Mucosa of rectum (tissue), 2 donors: ENCODE data around the gene OPCML.

Experiments
- H3K27ac ChIP-seq, 2 donors: one replicate each; pipeline ENCODE4 v1.7.0; 2013; ENCODE audit warnings: inconsistent platforms in 2 of 2, low read depth in 2 of 2, low read length in 2 of 2
- H3K27me3 ChIP-seq, 2 donors: one replicate each; pipeline ENCODE4 v1.7.0; 2013; ENCODE audit warnings: low read length in 2 of 2; ENCODE audit not compliant: control insufficient read depth in 2 of 2, insufficient read depth in 2 of 2
- H3K36me3 ChIP-seq, 2 donors: one replicate each; pipeline ENCODE4 v1.7.0; 2013; ENCODE audit warnings: low read length in 2 of 2; ENCODE audit not compliant: control insufficient read depth in 2 of 2, insufficient read depth in 2 of 2
- H3K4me1 ChIP-seq, 2 donors: one replicate each; pipeline ENCODE4 v1.7.0; 2013; ENCODE audit warnings: low read length in 2 of 2, mild to moderate bottlenecking in 1 of 2; ENCODE audit not compliant: control insufficient read depth in 2 of 2, insufficient read depth in 2 of 2
- H3K4me3 ChIP-seq, 2 donors: one replicate each; pipeline ENCODE4 v1.7.0; 2013; ENCODE audit warnings: low read length in 2 of 2
- H3K9ac ChIP-seq, 2 donors: one replicate each; pipeline ENCODE4 v1.7.0; 2013; ENCODE audit warnings: low read length in 2 of 2, low read depth in 1 of 2, mild to moderate bottlenecking in 1 of 2
- H3K9me3 ChIP-seq, 2 donors: one replicate each; pipeline ENCODE4 v1.7.0; 2013; ENCODE audit warnings: low read length in 2 of 2; ENCODE audit not compliant: control insufficient read depth in 2 of 2
- donor health status: healthy.
- donor health status: Normal muscosa, but diverticular disease.

Gene OPCML

GRCh38 chr11:132429685-132430084 is 1102.6 kb downstream of the OPCML start:
- no peak overlapping the region for H3K27ac ChIP-seq
- H3K4me1 ChIP-seq: no peaks in the 10 kb centered on the region
- H3K4me3 ChIP-seq: no peak overlapping the region
- no peaks in the 10 kb centered on the region for H3K27me3 ChIP-seq
- H3K9ac ChIP-seq: no peak overlapping the region
- H3K36me3 ChIP-seq: no peaks in the 10 kb centered on the region
- H3K9me3 ChIP-seq: peaks cover 0 to under 1% of the 10 kb centered on the region in 2 donors

DNA sequence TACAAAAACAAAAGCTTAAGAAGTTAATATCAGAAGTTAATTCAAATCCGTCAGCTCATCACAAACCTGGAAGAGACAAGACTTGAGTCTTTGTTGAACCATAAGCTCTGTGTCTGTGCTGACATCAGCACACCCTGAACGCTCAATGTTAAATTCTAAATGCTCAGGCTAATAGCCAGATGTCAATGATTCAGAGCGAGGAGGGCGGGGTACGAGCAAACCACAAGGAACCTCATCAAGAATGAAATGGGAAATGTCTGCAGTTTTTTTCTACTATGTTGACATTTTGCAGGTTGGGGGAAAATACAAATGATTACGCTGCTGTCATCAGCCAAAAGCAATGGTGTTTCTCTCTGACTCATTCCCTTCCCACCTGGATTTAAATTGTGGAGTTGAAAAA is 1104.7 kb downstream of the OPCML start:
- peaks cover 0 to 4% of the 10 kb centered on the region in 2 donors for H3K9me3 ChIP-seq
- H3K4me1 ChIP-seq: no peaks in the 10 kb centered on the region
- H3K36me3 ChIP-seq: no peaks in the 10 kb centered on the region
- no peaks in the 10 kb centered on the region for H3K27me3 ChIP-seq
- H3K4me3 ChIP-seq: no peak overlapping the region
- no peak overlapping the region for H3K9ac ChIP-seq
- H3K27ac ChIP-seq: no peak overlapping the region

GRCh38 chr11:132424433-132424832 is 1107.9 kb downstream of the OPCML start:
- Histone ChIP-seq H3K4me1 (no peaks in the 10 kb centered on the region), H3K9ac (no peak overlapping the region), H3K27ac (no peak overlapping the region), H3K27me3 (no peaks in the 10 kb centered on the region), H3K9me3 (peaks cover 0 to 4% of the 10 kb centered on the region in 2 donors), H3K4me3 (no peak overlapping the region), H3K36me3 (no peaks in the 10 kb centered on the region)

DNA sequence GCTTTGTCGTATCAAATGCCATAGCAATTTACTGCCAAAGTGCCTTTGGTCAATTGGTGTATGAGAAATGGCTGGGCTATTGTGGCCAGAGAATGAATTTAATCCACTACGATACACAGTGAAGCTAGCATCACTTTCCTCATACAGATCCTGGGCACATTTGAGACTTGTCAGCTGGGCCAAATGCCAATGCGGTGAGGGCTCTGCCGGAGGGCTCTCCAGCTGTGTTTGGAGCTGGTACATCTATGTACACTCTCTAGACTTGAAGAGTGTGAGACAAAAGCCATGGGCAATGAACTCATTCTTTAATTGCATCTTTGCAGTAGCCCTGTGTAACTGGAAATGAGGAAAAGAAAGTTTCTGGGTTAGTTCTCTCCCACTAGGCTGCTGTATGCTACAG is 1109.0 kb downstream of the OPCML start:
- Histone ChIP-seq H3K9ac (no peak overlapping the region), H3K27me3 (no peaks in the 10 kb centered on the region), H3K4me1 (no peaks in the 10 kb centered on the region), H3K4me3 (no peak overlapping the region), H3K9me3 (peaks cover 0 to 4% of the 10 kb centered on the region in 2 donors), H3K27ac (no peak overlapping the region), H3K36me3 (no peaks in the 10 kb centered on the region)

- peaks cover 0 to 4% of the 10 kb centered on the region in 2 donors for H3K9me3 ChIP-seq
- no peaks in the 10 kb centered on the region for H3K27me3 ChIP-seq
- H3K27ac ChIP-seq: no peak overlapping the region
- no peaks in the 10 kb centered on the region for H3K36me3 ChIP-seq
- H3K4me1 ChIP-seq: no peaks in the 10 kb centered on the region
- no peak overlapping the region for H3K9ac ChIP-seq
- H3K4me3 ChIP-seq: no peak overlapping the region
Measured at GRCh38 chr11:132422722-132423121, 1109.6 kb downstream of the OPCML start.

GRCh38 chr11:132421555-132421954 is 1110.7 kb downstream of the OPCML start:
- Histone ChIP-seq H3K36me3 (no peaks in the 10 kb centered on the region), H3K9ac (no peak overlapping the region), H3K4me3 (no peak overlapping the region), H3K27me3 (no peaks in the 10 kb centered on the region), H3K9me3 (peaks cover 0 to 4% of the 10 kb centered on the region in 2 donors), H3K4me1 (no peaks in the 10 kb centered on the region), H3K27ac (no peak overlapping the region)

DNA sequence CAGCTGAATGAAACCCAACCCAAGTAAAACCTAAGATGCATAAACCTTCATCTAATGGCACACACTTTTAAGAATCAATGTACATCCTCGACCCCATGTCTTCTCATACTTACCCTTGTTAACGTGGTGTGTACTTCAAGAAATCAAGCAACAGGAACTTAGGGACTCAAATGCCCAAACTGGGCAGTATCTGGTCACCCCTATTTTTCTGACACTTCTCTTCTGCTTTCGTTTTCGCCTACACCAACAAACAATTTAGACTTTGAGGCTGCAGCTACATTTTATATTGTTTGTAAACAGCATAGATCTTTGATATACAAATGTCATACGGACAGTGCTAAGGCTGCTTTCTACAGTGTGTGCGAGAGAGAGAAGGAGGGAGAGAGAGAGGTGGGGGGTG is 1117.8 kb downstream of the OPCML start:
- no peak overlapping the region for H3K27ac ChIP-seq
- no peaks in the 10 kb centered on the region for H3K36me3 ChIP-seq
- no peaks in the 10 kb centered on the region for H3K4me1 ChIP-seq
- no peaks in the 10 kb centered on the region for H3K9me3 ChIP-seq
- H3K9ac ChIP-seq: no peak overlapping the region
- H3K27me3 ChIP-seq: no peaks in the 10 kb centered on the region
- no peak overlapping the region for H3K4me3 ChIP-seq

DNA sequence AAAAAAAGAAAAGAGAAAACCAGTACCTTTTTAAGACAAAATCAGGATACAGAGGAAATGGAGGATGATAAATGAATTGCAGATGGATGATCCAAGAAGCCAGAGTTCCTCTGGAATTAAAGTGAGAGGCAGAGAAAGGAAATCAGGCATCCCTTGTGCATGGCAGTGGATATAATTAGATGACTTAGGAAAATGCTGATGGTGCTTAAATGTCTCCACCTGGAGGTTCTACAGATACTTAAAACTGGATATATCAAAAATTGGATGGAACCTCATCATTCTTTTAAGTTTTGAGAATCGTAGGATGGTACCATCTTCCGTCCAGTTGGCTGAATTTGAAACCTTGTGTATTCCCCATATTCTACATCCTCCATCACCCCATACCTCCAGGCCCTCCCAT is 1121.9 kb downstream of the OPCML start:
- Histone ChIP-seq H3K4me3 (no peak overlapping the region), H3K9ac (no peak overlapping the region), H3K9me3 (no peaks in the 10 kb centered on the region), H3K27me3 (no peaks in the 10 kb centered on the region), H3K4me1 (no peaks in the 10 kb centered on the region), H3K36me3 (no peaks in the 10 kb centered on the region), H3K27ac (no peak overlapping the region)

DNA sequence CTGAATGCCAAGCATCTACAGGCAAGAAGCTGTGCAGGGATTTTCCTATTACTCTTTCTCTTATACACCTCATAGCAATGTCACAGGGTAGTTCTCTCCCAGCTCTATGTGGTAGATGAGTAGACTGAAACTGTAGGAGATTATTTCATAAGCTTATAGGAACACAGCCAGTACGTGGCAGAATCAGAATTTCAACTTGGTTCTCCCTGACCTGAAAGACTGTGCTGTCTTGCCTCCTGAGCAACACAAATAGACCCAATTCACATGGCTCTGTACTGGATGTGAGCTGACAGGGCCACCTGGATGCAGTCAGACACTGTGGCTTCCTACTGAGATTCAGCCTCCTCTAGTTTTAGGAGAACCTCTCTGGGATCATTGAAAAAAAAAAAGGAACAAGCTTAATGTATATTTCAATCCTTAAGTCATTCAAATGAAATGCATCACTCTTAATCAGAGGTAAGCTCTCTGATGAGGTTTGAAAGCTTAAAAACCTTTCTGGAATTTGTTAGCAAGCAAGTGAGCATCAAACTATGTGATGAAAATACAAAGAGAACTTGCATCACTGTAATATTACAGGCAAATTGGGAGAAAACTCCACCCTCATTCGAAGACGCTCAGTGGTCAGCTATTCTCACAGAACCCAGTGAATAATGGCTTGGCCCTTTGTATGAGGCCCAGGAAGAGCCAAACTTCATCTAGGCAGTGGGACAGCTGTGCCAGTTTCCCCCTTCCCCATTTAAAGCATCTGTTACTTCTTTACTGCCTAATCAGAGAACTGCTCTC is 1122.5 kb downstream of the OPCML start:
- Histone ChIP-seq H3K9me3 (no peaks in the 10 kb centered on the region), H3K27ac (no peak overlapping the region), H3K9ac (no peak overlapping the region), H3K36me3 (no peaks in the 10 kb centered on the region), H3K4me1 (no peaks in the 10 kb centered on the region), H3K27me3 (no peaks in the 10 kb centered on the region), H3K4me3 (no peak overlapping the region)

DNA sequence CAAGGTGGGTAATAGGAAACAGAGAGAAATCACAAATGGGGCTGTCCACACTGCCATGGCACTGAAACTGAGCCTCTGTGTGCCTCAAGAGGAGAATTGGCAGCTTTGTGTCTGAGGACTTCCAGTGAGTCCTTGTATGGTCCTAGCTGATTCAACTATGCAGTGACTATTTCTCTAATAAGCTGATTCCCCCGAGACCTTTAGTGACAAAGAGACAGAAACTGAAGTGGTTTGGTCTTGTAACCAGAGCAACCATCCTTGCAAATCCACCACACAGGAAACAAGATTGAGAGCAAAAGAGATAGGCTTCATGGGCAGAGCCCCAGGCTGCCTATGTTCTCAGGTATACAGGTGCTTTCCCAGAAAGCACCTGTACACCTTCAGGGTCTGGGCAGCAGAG is 1123.4 kb downstream of the OPCML start:
- no peak overlapping the region for H3K27ac ChIP-seq
- no peaks in the 10 kb centered on the region for H3K9me3 ChIP-seq
- H3K4me3 ChIP-seq: no peak overlapping the region
- H3K4me1 ChIP-seq: no peaks in the 10 kb centered on the region
- no peaks in the 10 kb centered on the region for H3K27me3 ChIP-seq
- H3K9ac ChIP-seq: no peak overlapping the region
- H3K36me3 ChIP-seq: no peaks in the 10 kb centered on the region
